OCI-LY3 (cell line): ENCODE results near the gene MYL5.

Experiments used
- EZH2phosphoT487 ChIP-seq: fragments of 200-600 bp; shearing (Covaris generic); IDR thresholded peaks from 2 replicates; pipeline ENCODE4 v1.6.1; 2018; ENCODE audit warnings: antibody characterized with exemption, mixed run types, low read depth
- TF ChIP-seq, protein P1 (sequence below): fragments of 200-600, 300-600 bp; sonication (generic); IDR thresholded peaks from 2 replicates; pipeline ENCODE4 v1.5.1; 2014; ENCODE audit warnings: antibody characterized with exemption, low read length, low read depth

DNA sequence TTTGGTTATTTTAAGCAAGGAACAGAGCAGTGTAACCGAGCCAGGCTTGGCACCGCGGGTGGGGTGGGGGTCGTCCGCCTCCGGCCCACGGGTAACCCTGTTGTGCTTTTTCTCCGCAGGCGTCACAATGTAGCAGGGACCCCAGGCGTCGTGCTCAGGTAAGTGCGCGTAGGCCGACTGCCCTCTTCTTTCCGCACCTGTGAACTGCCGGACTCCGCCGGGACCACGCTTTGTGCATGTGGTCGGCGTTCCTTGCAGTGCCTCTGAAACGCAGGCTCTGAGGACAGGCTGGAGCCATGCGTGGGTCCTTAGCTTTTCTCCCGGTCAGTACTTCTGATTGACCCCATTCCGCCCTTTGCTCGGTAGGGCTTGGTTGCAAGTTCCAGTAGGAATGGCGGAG is 56.2 kb downstream of the MYL5 start:
- TF ChIP-seq, protein P1, sequence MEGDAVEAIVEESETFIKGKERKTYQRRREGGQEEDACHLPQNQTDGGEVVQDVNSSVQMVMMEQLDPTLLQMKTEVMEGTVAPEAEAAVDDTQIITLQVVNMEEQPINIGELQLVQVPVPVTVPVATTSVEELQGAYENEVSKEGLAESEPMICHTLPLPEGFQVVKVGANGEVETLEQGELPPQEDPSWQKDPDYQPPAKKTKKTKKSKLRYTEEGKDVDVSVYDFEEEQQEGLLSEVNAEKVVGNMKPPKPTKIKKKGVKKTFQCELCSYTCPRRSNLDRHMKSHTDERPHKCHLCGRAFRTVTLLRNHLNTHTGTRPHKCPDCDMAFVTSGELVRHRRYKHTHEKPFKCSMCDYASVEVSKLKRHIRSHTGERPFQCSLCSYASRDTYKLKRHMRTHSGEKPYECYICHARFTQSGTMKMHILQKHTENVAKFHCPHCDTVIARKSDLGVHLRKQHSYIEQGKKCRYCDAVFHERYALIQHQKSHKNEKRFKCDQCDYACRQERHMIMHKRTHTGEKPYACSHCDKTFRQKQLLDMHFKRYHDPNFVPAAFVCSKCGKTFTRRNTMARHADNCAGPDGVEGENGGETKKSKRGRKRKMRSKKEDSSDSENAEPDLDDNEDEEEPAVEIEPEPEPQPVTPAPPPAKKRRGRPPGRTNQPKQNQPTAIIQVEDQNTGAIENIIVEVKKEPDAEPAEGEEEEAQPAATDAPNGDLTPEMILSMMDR = no peak
- TF ChIP-seq EZH2phosphoT487 = no peak
